ENCODE data around the gene GRM5.

GRM5 gene

GRCh38 chr11:88619656-88620385, 446.0 kb downstream of the GRM5 start:
- intact Hi-C loops (cut with micrococcal nuclease) = no loop called here
- Mint-ChIP-seq H3K27ac (no peak overlapping the region), H3K4me1 (ENCODE audit: low read depth) (no peaks in the 10 kb centered on the region), H3K9me3 (no peaks in the 10 kb centered on the region), H3K36me3 (ENCODE audit: low read depth) (no peaks in the 10 kb centered on the region), H3K27me3 (no peaks in the 10 kb centered on the region), H3K4me3 (no peak overlapping the region)

- Mint-ChIP-seq H3K27ac (no peak overlapping the region), H3K27me3 (no peaks in the 10 kb centered on the region), H3K4me3 (no peak overlapping the region), H3K4me1 (ENCODE audit: low read depth) (no peaks in the 10 kb centered on the region), H3K9me3 (no peaks in the 10 kb centered on the region), H3K36me3 (ENCODE audit: low read depth) (no peaks in the 10 kb centered on the region)
- intact Hi-C loops (cut with micrococcal nuclease) = no loop called here
Observed at GRCh38 chr11:88619071-88619425, 446.7 kb downstream of the GRM5 start.

GRCh38 chr11:88618327-88619070, 447.3 kb downstream of the GRM5 start:
- no peak overlapping the region for H3K27ac Mint-ChIP-seq
- intact Hi-C loops (cut with micrococcal nuclease) = no loop called here

GRCh38 chr11:88617226-88617625, 448.6 kb downstream of the GRM5 start:
- intact Hi-C loops (cut with micrococcal nuclease) = no loop called here
- Mint-ChIP-seq H3K27me3 (no peaks in the 10 kb centered on the region), H3K4me3 (no peak overlapping the region), H3K4me1 (ENCODE audit: low read depth) (no peaks in the 10 kb centered on the region), H3K36me3 (ENCODE audit: low read depth) (no peaks in the 10 kb centered on the region), H3K27ac (no peak overlapping the region), H3K9me3 (no peaks in the 10 kb centered on the region)

More at GRCh38 chr11:88618327-88619070, 447.3 kb downstream of the GRM5 start:
- Mint-ChIP-seq H3K36me3 (ENCODE audit: low read depth) (no peaks in the 10 kb centered on the region), H3K27me3 (no peaks in the 10 kb centered on the region), H3K4me1 (ENCODE audit: low read depth) (no peaks in the 10 kb centered on the region), H3K4me3 (no peak overlapping the region), H3K9me3 (no peaks in the 10 kb centered on the region)

GRCh38 chr11:88604260-88604659, 461.5 kb downstream of the GRM5 start:
- Mint-ChIP-seq H3K4me3 (no peak overlapping the region), H3K9me3 (peaks cover 8% of the 10 kb centered on the region), H3K27ac (no peak overlapping the region), H3K27me3 (no peaks in the 10 kb centered on the region), H3K4me1 (ENCODE audit: low read depth) (no peaks in the 10 kb centered on the region), H3K36me3 (ENCODE audit: low read depth) (no peaks in the 10 kb centered on the region)
- intact Hi-C loops (cut with micrococcal nuclease) = no loop called here

GRCh38 chr11:88603091-88603867, 462.5 kb downstream of the GRM5 start:
- Mint-ChIP-seq H3K36me3 (ENCODE audit: low read depth) (no peaks in the 10 kb centered on the region), H3K27me3 (no peaks in the 10 kb centered on the region), H3K27ac (no peak overlapping the region), H3K4me1 (ENCODE audit: low read depth) (no peaks in the 10 kb centered on the region), H3K9me3 (peaks cover 8% of the 10 kb centered on the region), H3K4me3 (no peak overlapping the region)
- intact Hi-C loops (cut with micrococcal nuclease) = no loop called here

GRCh38 chr11:88597387-88597786, 468.4 kb downstream of the GRM5 start:
- intact Hi-C loops (cut with micrococcal nuclease) = no loop called here

GRCh38 chr11:88596786-88597185, 469.0 kb downstream of the GRM5 start:
- Mint-ChIP-seq H3K4me3 (no peak overlapping the region), H3K36me3 (ENCODE audit: low read depth) (no peaks in the 10 kb centered on the region), H3K4me1 (ENCODE audit: low read depth) (no peaks in the 10 kb centered on the region), H3K9me3 (no peaks in the 10 kb centered on the region), H3K27me3 (no peaks in the 10 kb centered on the region), H3K27ac (no peak overlapping the region)
- intact Hi-C loops (cut with micrococcal nuclease) = no loop called here

More at GRCh38 chr11:88597387-88597786, 468.4 kb downstream of the GRM5 start:
- H3K36me3 Mint-ChIP-seq (ENCODE audit: low read depth) = no peaks in the 10 kb centered on the region
- no peak overlapping the region for H3K27ac Mint-ChIP-seq
- no peaks in the 10 kb centered on the region for H3K27me3 Mint-ChIP-seq
- H3K9me3 Mint-ChIP-seq = no peaks in the 10 kb centered on the region
- no peaks in the 10 kb centered on the region for H3K4me1 Mint-ChIP-seq (ENCODE audit: low read depth)
- H3K4me3 Mint-ChIP-seq = no peak overlapping the region

GRCh38 chr11:88594274-88594950, 471.4 kb downstream of the GRM5 start:
- Mint-ChIP-seq H3K36me3 (ENCODE audit: low read depth) (no peaks in the 10 kb centered on the region), H3K4me3 (no peak overlapping the region), H3K27me3 (no peaks in the 10 kb centered on the region), H3K9me3 (no peaks in the 10 kb centered on the region), H3K4me1 (ENCODE audit: low read depth) (no peaks in the 10 kb centered on the region), H3K27ac (no peak overlapping the region)
- intact Hi-C loops (cut with micrococcal nuclease) = no loop called here

GRCh38 chr11:88590361-88590760, 475.4 kb downstream of the GRM5 start:
- no peaks in the 10 kb centered on the region for H3K36me3 Mint-ChIP-seq (ENCODE audit: low read depth)
- no peaks in the 10 kb centered on the region for H3K4me1 Mint-ChIP-seq (ENCODE audit: low read depth)
- intact Hi-C loops (cut with micrococcal nuclease) = no loop called here
- H3K27me3 Mint-ChIP-seq = no peaks in the 10 kb centered on the region
- no peaks in the 10 kb centered on the region for H3K9me3 Mint-ChIP-seq
- H3K4me3 Mint-ChIP-seq = no peak overlapping the region
- H3K27ac Mint-ChIP-seq = no peak overlapping the region

GRCh38 chr11:88583251-88583650, 482.5 kb downstream of the GRM5 start:
- intact Hi-C loops (cut with micrococcal nuclease) = no loop called here
- H3K27ac Mint-ChIP-seq = no peak overlapping the region
- no peaks in the 10 kb centered on the region for H3K36me3 Mint-ChIP-seq (ENCODE audit: low read depth)
- H3K27me3 Mint-ChIP-seq = peaks cover 2% of the 10 kb centered on the region
- H3K9me3 Mint-ChIP-seq = no peaks in the 10 kb centered on the region
- H3K4me1 Mint-ChIP-seq (ENCODE audit: low read depth) = no peaks in the 10 kb centered on the region
- H3K4me3 Mint-ChIP-seq = no peak overlapping the region

- Mint-ChIP-seq H3K27ac (no peak overlapping the region), H3K4me1 (ENCODE audit: low read depth) (no peaks in the 10 kb centered on the region), H3K27me3 (peaks cover 2% of the 10 kb centered on the region), H3K4me3 (no peak overlapping the region), H3K9me3 (no peaks in the 10 kb centered on the region), H3K36me3 (ENCODE audit: low read depth) (no peaks in the 10 kb centered on the region)
- intact Hi-C loops (cut with micrococcal nuclease) = no loop called here
Observed at GRCh38 chr11:88579466-88579865, 486.3 kb downstream of the GRM5 start.

- intact Hi-C loops (cut with micrococcal nuclease) = no loop called here
- Mint-ChIP-seq H3K9me3 (no peaks in the 10 kb centered on the region), H3K27me3 (peaks cover 2% of the 10 kb centered on the region), H3K36me3 (ENCODE audit: low read depth) (no peaks in the 10 kb centered on the region), H3K27ac (no peak overlapping the region), H3K4me1 (ENCODE audit: low read depth) (no peaks in the 10 kb centered on the region), H3K4me3 (no peak overlapping the region)
Observed at GRCh38 chr11:88576741-88577140, 489.0 kb downstream of the GRM5 start.

- Mint-ChIP-seq H3K4me1 (ENCODE audit: low read depth) (no peaks in the 10 kb centered on the region), H3K36me3 (ENCODE audit: low read depth) (no peaks in the 10 kb centered on the region), H3K27ac (no peak overlapping the region), H3K27me3 (peaks cover 2% of the 10 kb centered on the region), H3K9me3 (no peaks in the 10 kb centered on the region), H3K4me3 (no peak overlapping the region)
- intact Hi-C loops (cut with micrococcal nuclease) = no loop called here
Observed at GRCh38 chr11:88575916-88576315, 489.9 kb downstream of the GRM5 start.
